Thyroid gland (tissue), 4 donors: ENCODE results near the gene CDKL1.

ENCODE experiments used
- CTCF ChIP-seq, 6 experiments: fragments of 200-600 bp in 3 of 6; fragments of 450-650 bp in 3 of 6; sonication (generic) in 3 of 6; IDR thresholded peaks; one replicate each; pipeline ENCODE4 v1.5.1; 2016 to 2019; ENCODE audit warnings: antibody characterized with exemption in 6 of 6, mild to moderate bottlenecking in 2 of 6, inconsistent platforms in 1 of 6, moderate library complexity in 1 of 6
- POLR2A ChIP-seq, 2 donors: fragments of 450-650 bp; IDR thresholded peaks; one replicate each; pipeline ENCODE4 v1.6.1; 2017; ENCODE audit warnings: antibody characterized with exemption in 2 of 2, mild to moderate bottlenecking in 2 of 2, moderate library complexity in 1 of 2

GRCh38 chr14:50377550-50378085 is 19.1 kb downstream of the CDKL1 start:
- TF ChIP-seq CTCF (IDR thresholded peaks at IDR 0.05): no peak
- no peak for TF ChIP-seq POLR2A (IDR thresholded peaks at IDR 0.05)
